ENCODE results near the gene GAA. TPM values are rescaled to one million over a fixed set of nuclear protein-coding genes. Genes with fewer than 3 reads are reported as not detected.

Gene GAA
- polyA plus RNA-seq, 6 donors from 2014 or later: 6.5 to 18.2 (median 14.5) TPM

GRCh38 chr17:80118601-80119270 is 17.4 kb downstream of the GAA start:
- Mint-ChIP-seq H3K9me3 (peaks cover 0 to 8% (median 5%) of the 10 kb centered on the region in 7 donors), H3K36me3 (peaks cover 0 to 7% of the 10 kb centered on the region in 2 donors), H3K27ac (no peak overlapping the region), H3K4me3 (no peak overlapping the region), H3K27me3 (no peaks in the 10 kb centered on the region), H3K4me1 (no peaks in the 10 kb centered on the region)
- no peak for DNase-seq
- no peak for ATAC-seq (ENCODE audit: low read depth in 2 of 2)

DNA sequence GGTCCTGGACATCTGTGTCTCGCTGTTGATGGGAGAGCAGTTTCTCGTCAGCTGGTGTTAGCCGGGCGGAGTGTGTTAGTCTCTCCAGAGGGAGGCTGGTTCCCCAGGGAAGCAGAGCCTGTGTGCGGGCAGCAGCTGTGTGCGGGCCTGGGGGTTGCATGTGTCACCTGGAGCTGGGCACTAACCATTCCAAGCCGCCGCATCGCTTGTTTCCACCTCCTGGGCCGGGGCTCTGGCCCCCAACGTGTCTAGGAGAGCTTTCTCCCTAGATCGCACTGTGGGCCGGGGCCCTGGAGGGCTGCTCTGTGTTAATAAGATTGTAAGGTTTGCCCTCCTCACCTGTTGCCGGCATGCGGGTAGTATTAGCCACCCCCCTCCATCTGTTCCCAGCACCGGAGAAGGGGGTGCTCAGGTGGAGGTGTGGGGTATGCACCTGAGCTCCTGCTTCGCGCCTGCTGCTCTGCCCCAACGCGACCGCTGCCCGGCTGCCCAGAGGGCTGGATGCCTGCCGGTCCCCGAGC is 17.9 kb downstream of the GAA start:
- DNase-seq: no peak
- H3K4me1 Mint-ChIP-seq: no peaks in the 10 kb centered on the region
- H3K36me3 Mint-ChIP-seq: peaks cover 0 to 7% of the 10 kb centered on the region in 2 donors
- H3K27me3 Mint-ChIP-seq: peaks cover 0 to 6% (median 6%) of the 10 kb centered on the region in 3 donors
- H3K27ac Mint-ChIP-seq: no peak overlapping the region
- no peak overlapping the region for H3K4me3 Mint-ChIP-seq
- H3K9me3 Mint-ChIP-seq: peaks cover 0 to 8% (median 5%) of the 10 kb centered on the region in 7 donors
- ATAC-seq (ENCODE audit: low read depth in 2 of 2): no peak

DNA sequence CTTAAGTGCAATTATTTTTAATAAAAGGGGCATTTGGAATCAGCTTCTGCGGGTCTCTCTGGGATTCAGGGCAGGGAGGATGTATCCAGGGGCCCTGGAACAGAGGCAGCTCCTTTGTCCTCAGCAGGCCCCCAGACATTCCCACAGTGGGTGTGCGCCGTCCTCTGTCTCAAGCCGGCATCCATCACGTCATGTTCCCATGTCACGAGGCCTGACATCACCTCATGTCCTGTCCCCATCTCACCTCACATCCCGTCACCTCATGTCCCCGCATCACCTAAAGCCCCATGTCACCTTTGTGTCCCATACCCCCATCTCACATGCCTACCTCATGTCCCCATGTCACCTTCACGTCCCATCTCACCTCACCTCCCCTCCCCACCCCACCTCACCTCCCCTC is 18.5 kb downstream of the GAA start:
- peaks cover 0 to 5% of the 10 kb centered on the region in 2 donors for H3K36me3 Mint-ChIP-seq
- peaks cover 0 to 7% (median 5%) of the 10 kb centered on the region in 7 donors for H3K9me3 Mint-ChIP-seq
- H3K4me1 Mint-ChIP-seq: no peaks in the 10 kb centered on the region
- no peak for DNase-seq
- H3K27ac Mint-ChIP-seq: no peak overlapping the region
- ATAC-seq (ENCODE audit: low read depth in 2 of 2): no peak
- H3K27me3 Mint-ChIP-seq: peaks cover 0 to 10% (median 9%) of the 10 kb centered on the region in 3 donors
- no peak overlapping the region for H3K4me3 Mint-ChIP-seq

DNA sequence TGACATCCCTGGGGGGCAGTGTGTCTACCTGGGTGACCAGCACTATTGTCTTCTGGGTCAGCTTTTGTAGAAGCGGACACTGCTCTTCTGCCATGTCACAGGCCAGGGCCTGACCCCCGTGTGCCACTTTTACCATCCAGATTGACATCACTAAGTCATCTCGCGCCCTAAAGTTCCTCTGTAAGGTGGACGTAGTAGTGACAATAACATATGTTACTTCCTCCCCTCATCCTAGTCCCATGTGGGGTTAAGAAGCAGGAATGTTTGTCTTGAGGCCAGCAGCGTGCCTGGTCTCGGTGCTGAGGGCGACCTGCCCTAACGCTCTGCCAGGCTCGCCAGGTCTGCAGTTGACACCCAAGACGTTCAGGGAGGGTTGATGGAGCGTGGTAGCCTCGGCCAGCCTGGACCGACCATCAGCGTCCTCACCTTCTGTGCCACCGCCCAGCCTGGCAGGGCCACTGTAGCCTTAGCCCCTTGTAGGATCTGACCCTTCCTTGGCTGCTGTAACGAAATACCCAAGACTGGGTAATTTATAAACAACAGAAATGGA is 20.7 kb downstream of the GAA start:
- no peaks in the 10 kb centered on the region for H3K4me1 Mint-ChIP-seq
- H3K9me3 Mint-ChIP-seq: peaks cover 0 to 2% (median 0%) of the 10 kb centered on the region in 7 donors
- H3K4me3 Mint-ChIP-seq: no peak overlapping the region
- no peak for ATAC-seq (ENCODE audit: low read depth in 2 of 2)
- no peaks in the 10 kb centered on the region for H3K36me3 Mint-ChIP-seq
- H3K27ac Mint-ChIP-seq: peak overlapping the region in 1 of 6 donors; percentile 70
- H3K27me3 Mint-ChIP-seq: peaks cover 4 to 10% (median 9%) of the 10 kb centered on the region in 3 donors
- no peak for DNase-seq

- Mint-ChIP-seq H3K4me3 (no peak overlapping the region), H3K27me3 (peaks cover 8 to 14% (median 11%) of the 10 kb centered on the region in 3 donors)
Observed at GRCh38 chr17:80122926-80123505, 21.6 kb downstream of the GAA start.

GRCh38 chr17:80123791-80124190 is 22.4 kb downstream of the GAA start:
- no peak for ATAC-seq (ENCODE audit: low read depth in 2 of 2)
- Mint-ChIP-seq H3K4me3 (no peak overlapping the region), H3K4me1 (no peaks in the 10 kb centered on the region), H3K9me3 (peaks cover 0 to 2% (median 0%) of the 10 kb centered on the region in 7 donors), H3K27ac (no peak overlapping the region), H3K36me3 (no peaks in the 10 kb centered on the region), H3K27me3 (peaks cover 10 to 19% (median 16%) of the 10 kb centered on the region in 3 donors)
- DNase-seq: no peak

More at GRCh38 chr17:80122926-80123505, 21.6 kb downstream of the GAA start:
- no peak for DNase-seq
- Mint-ChIP-seq H3K36me3 (no peaks in the 10 kb centered on the region), H3K9me3 (peaks cover 0 to 2% (median 0%) of the 10 kb centered on the region in 7 donors), H3K27ac (no peak overlapping the region), H3K4me1 (no peaks in the 10 kb centered on the region)
- no peak for ATAC-seq (ENCODE audit: low read depth in 2 of 2)

- H3K27me3 Mint-ChIP-seq: peaks cover 10 to 25% (median 16%) of the 10 kb centered on the region in 3 donors
- H3K4me3 Mint-ChIP-seq: peak overlapping the region in 1 of 8 donors; percentile 71
- no peak overlapping the region for H3K27ac Mint-ChIP-seq
- H3K4me1 Mint-ChIP-seq: no peaks in the 10 kb centered on the region
- H3K9me3 Mint-ChIP-seq: peaks cover 0 to 2% (median 0%) of the 10 kb centered on the region in 7 donors
- ATAC-seq (ENCODE audit: low read depth in 2 of 2): no peak
- DNase-seq: no peak
- H3K36me3 Mint-ChIP-seq: no peaks in the 10 kb centered on the region
Observed at GRCh38 chr17:80124351-80124981, 23.1 kb downstream of the GAA start.

GRCh38 chr17:80125656-80126448 is 24.5 kb downstream of the GAA start:
- no peaks in the 10 kb centered on the region for H3K4me1 Mint-ChIP-seq
- H3K9me3 Mint-ChIP-seq: peaks cover 0 to 2% (median 0%) of the 10 kb centered on the region in 7 donors
- H3K36me3 Mint-ChIP-seq: no peaks in the 10 kb centered on the region
- H3K27ac Mint-ChIP-seq: no peak overlapping the region
- H3K27me3 Mint-ChIP-seq: peaks cover 10 to 25% (median 16%) of the 10 kb centered on the region in 3 donors
- no peak for ATAC-seq (ENCODE audit: low read depth in 2 of 2)
- H3K4me3 Mint-ChIP-seq: no peak overlapping the region
- no peak for DNase-seq

- Mint-ChIP-seq H3K4me3 (peak overlapping the region in 1 of 8 donors; percentile 21), H3K4me1 (no peaks in the 10 kb centered on the region), H3K36me3 (no peaks in the 10 kb centered on the region), H3K27ac (no peak overlapping the region), H3K9me3 (peaks cover 0 to 2% (median 0%) of the 10 kb centered on the region in 7 donors), H3K27me3 (peaks cover 10 to 25% (median 16%) of the 10 kb centered on the region in 3 donors)
- ATAC-seq (ENCODE audit: low read depth in 2 of 2): no peak
- DNase-seq: no peak
Observed at GRCh38 chr17:80126449-80126715, 25.0 kb downstream of the GAA start.

GRCh38 chr17:80129006-80129565 is 27.7 kb downstream of the GAA start:
- Mint-ChIP-seq H3K27me3 (peaks cover 10 to 22% (median 13%) of the 10 kb centered on the region in 3 donors), H3K27ac (no peak overlapping the region), H3K4me1 (no peaks in the 10 kb centered on the region), H3K4me3 (no peak overlapping the region), H3K36me3 (no peaks in the 10 kb centered on the region), H3K9me3 (peaks cover 0 to 2% (median 0%) of the 10 kb centered on the region in 7 donors)
- ATAC-seq (ENCODE audit: low read depth in 2 of 2) (no peak), DNase-seq (no peak)

- no peak for ATAC-seq (ENCODE audit: low read depth in 2 of 2)
- no peaks in the 10 kb centered on the region for H3K4me1 Mint-ChIP-seq
- peaks cover 6 to 16% (median 8%) of the 10 kb centered on the region in 3 donors for H3K27me3 Mint-ChIP-seq
- H3K9me3 Mint-ChIP-seq: no peaks in the 10 kb centered on the region
- no peak overlapping the region for H3K4me3 Mint-ChIP-seq
- peaks cover 0 to 12% of the 10 kb centered on the region in 2 donors for H3K36me3 Mint-ChIP-seq
- DNase-seq: no peak
- H3K27ac Mint-ChIP-seq: no peak overlapping the region
Observed at GRCh38 chr17:80130992-80131391, 29.6 kb downstream of the GAA start.

DNA sequence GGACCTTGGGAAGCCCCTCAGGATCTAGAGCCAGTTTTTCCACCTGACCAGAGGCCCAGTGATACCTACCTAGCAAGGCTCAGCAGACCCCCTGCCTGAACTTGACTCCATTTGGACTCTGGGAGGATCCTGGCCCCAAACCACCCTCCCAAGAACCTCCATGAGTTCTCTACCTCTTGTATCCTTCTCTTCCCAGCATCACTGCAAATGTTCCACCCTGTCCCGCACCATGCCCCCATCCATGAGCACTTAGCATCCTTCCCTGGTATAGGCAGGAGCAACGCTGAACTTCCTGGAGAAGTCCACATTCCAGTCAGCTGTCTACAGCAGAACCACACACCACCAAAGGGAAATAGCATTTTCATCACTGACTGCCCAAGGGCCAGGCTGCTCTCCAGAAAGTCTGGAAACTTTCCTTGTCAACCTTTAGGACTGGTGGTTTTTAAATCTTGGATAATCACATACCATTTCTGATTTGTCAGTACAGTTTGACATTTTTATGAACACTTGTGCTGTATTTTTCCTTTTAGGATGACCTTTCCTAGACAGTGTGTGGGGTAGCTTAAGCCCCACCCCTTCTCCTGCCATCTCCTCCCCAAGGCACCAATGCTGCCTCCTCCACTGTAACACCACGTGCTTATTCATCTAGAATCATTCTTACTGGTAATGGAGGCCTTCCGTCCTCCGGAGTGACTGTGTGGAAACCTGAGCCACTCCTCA is 31.7 kb downstream of the GAA start:
- H3K27me3 Mint-ChIP-seq: peaks cover under 1 to 14% (median 2%) of the 10 kb centered on the region in 3 donors
- H3K27ac Mint-ChIP-seq: peak overlapping the region in 4 of 6 donors; percentile 18 to 91 (median 72)
- ATAC-seq (ENCODE audit: low read depth in 2 of 2): no peak
- no peak for DNase-seq
- H3K9me3 Mint-ChIP-seq: no peaks in the 10 kb centered on the region
- H3K4me3 Mint-ChIP-seq: no peak overlapping the region
- no peaks in the 10 kb centered on the region for H3K4me1 Mint-ChIP-seq
- peaks cover 3 to 25% of the 10 kb centered on the region in 2 donors for H3K36me3 Mint-ChIP-seq
